CD4-positive, alpha-beta T cell (primary cell): ENCODE data around the gene TYSND1. TPM values are rescaled to one million over a fixed set of nuclear protein-coding genes. Genes with fewer than 3 reads are reported as not detected.

Source experiments
- ATAC-seq: fragments of 200-7000 bp; cut with Tn5 transposase; one replicate; pipeline ENCODE4 v1.10.0; 2022; ENCODE audit warnings: mild to moderate bottlenecking; ENCODE audit not compliant: poor library complexity
- CTCF ChIA-PET: fragments of 350-600 bp; sonication (Branson Sonifier 250); formaldehyde crosslinking; loops from one replicate; lab custom pipeline; 2021; ENCODE audit warnings: antibody characterized with exemption, inconsistent platforms; lab: Charles Lee
- POLR2A ChIA-PET: fragments of 350-600 bp; sonication (Branson Sonifier 250); formaldehyde crosslinking; loops from one replicate; lab custom pipeline; 2021; ENCODE audit warnings: antibody characterized with exemption, inconsistent platforms; lab: Charles Lee
- DNase-seq, 14 experiments: peaks; one replicate each; pipeline ENCODE4 v3.0.0-alpha.2; 2013 to 2020; ENCODE audit warnings: mixed read lengths in 2 of 14
- H3K27ac ChIP-seq, 2 donors: one replicate each; pipeline versions ENCODE4 v1.5.1 to v1.7.0; 2013; ENCODE audit warnings: low read length in 2 of 2, low read depth in 1 of 2, mild to moderate bottlenecking in 1 of 2
- H3K27me3 ChIP-seq, 2 experiments: 1 replicate in 1 of 2; 2 replicates in 1 of 2; pipeline versions ENCODE4 v1.6.1 to v1.7.0; 2013; ENCODE audit warnings: low read length in 2 of 2, control low read depth in 1 of 2, mild to moderate bottlenecking in 1 of 2, moderate library complexity in 1 of 2; ENCODE audit not compliant: insufficient read depth in 2 of 2, control insufficient read depth in 1 of 2
- H3K36me3 ChIP-seq: one replicate; pipeline ENCODE4 v1.6.1; 2013; ENCODE audit warnings: low read length, control low read depth; ENCODE audit not compliant: insufficient read depth
- H3K4me1 ChIP-seq: one replicate; pipeline ENCODE4 v1.6.1; 2013; ENCODE audit warnings: low read length, control low read depth; ENCODE audit not compliant: insufficient read depth
- H3K4me3 ChIP-seq: one replicate; pipeline ENCODE4 v1.5.1; 2013; ENCODE audit warnings: mild to moderate bottlenecking, low read length, moderate library complexity
- H3K9me3 ChIP-seq, 2 experiments: 1 replicate in 1 of 2; 2 replicates in 1 of 2; pipeline versions ENCODE4 v1.6.1 to v1.7.0; 2013; ENCODE audit warnings: low read length in 2 of 2, mild to moderate bottlenecking in 2 of 2, control low read depth in 1 of 2, moderate library complexity in 1 of 2; ENCODE audit not compliant: control insufficient read depth in 1 of 2, insufficient read depth in 1 of 2
- H3K27ac Mint-ChIP-seq: one replicate; pipeline ENCODE4 v1.8.0; 2020; ENCODE audit warnings: mixed read lengths
- H3K27me3 Mint-ChIP-seq: one replicate; pipeline ENCODE4 v1.8.0; 2021; ENCODE audit warnings: mixed read lengths
- H3K36me3 Mint-ChIP-seq: one replicate; pipeline ENCODE4 v1.8.0; 2021; ENCODE audit warnings: low read depth, mixed read lengths
- H3K4me1 Mint-ChIP-seq: one replicate; pipeline ENCODE4 v1.8.0; 2021; ENCODE audit warnings: low read depth, mixed read lengths
- H3K4me3 Mint-ChIP-seq: one replicate; pipeline ENCODE4 v1.8.0; 2020; ENCODE audit warnings: mild to moderate bottlenecking, mixed read lengths
- H3K9me3 Mint-ChIP-seq: one replicate; pipeline ENCODE4 v1.8.0; 2020; ENCODE audit warnings: mixed read lengths
- intact Hi-C, 2 experiments: fragments of 100-400 bp; cut with DNase I in 1 of 2; cut with micrococcal nuclease in 1 of 2; formaldehyde crosslinking; loops; one replicate each; pipeline versions ENCODE4 v1.15.1 to v1.9.0; 2023 to 2025; cut with DNase I, micrococcal nuclease
- total RNA-seq, 174 experiments: library from RNA in 2 of 174; stranded (reverse) in 2 of 174; gene quantifications; one replicate each; pipeline ENCODE4 v1.2.3 and lab custom pipeline; 2021 to 2026
- TF ChIP-seq, protein P1 (sequence below): fragments of 200-600 bp; IDR thresholded peaks from one replicate; pipeline ENCODE4 v1.8.0; 2022; ENCODE audit warnings: antibody characterized with exemption, mild to moderate bottlenecking

Gene TYSND1
- total RNA-seq, 2 experiments from 2014 or later = 12.6 to 13.0 TPM

DNA sequence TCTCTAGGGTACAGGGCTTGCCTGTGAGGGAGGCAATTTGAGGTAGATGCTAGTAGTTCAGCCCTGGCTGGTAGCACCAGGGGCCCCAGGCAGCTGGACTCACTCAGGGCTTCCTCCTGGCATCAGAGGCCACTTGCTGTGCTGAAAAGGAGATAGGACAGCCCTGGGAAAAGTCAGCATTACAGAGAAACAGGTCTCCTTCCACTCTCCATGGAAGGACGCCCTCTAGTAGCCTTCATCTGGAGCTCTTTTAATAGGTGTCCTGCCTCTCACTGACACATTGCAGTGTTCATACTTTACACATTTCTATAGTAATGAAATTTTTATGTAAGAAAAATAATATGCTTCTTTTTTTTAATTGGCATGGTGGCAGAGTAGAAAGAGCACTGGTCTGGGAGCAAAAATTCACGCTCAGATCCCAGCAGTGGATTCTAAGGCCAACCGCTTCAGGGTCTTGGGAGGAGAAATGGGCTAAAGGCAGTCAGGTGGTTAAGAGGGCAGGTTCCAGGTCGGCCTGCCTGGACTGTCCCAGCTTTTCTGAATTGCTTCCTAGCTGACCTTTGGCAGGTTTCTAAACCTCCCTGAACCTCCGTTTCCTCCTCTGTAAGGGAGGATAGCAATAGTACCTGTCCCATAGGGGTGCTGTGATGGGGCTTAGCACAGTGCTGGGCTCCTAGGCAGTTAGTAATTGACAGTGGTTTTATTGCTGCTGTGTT, 49.6 kb downstream of the TYSND1 start:
- peak overlapping the region; percentile 69 for H3K27ac Mint-ChIP-seq
- TF ChIP-seq, protein P1, sequence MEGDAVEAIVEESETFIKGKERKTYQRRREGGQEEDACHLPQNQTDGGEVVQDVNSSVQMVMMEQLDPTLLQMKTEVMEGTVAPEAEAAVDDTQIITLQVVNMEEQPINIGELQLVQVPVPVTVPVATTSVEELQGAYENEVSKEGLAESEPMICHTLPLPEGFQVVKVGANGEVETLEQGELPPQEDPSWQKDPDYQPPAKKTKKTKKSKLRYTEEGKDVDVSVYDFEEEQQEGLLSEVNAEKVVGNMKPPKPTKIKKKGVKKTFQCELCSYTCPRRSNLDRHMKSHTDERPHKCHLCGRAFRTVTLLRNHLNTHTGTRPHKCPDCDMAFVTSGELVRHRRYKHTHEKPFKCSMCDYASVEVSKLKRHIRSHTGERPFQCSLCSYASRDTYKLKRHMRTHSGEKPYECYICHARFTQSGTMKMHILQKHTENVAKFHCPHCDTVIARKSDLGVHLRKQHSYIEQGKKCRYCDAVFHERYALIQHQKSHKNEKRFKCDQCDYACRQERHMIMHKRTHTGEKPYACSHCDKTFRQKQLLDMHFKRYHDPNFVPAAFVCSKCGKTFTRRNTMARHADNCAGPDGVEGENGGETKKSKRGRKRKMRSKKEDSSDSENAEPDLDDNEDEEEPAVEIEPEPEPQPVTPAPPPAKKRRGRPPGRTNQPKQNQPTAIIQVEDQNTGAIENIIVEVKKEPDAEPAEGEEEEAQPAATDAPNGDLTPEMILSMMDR = no peak
- no peak for DNase-seq
- H3K27me3 Mint-ChIP-seq = no peaks in the 10 kb centered on the region
- no peak overlapping the region for H3K4me3 Mint-ChIP-seq
- intact Hi-C loops = no loop called here
- peaks cover 50% of the 10 kb centered on the region for H3K4me1 Mint-ChIP-seq
- no peak overlapping the region for H3K4me3 ChIP-seq
- CTCF ChIA-PET = interaction anchor here (1.9 kb wide), 1 partner anchor 19 kb away, joined by 5 read pairs; no protein-coding TSS in a partner anchor
- no peaks in the 10 kb centered on the region for H3K9me3 Mint-ChIP-seq
- POLR2A ChIA-PET = interaction anchor here (1.9 kb wide), 1 partner anchor 50 kb away, joined by 6 read pairs; the partner anchor contains the start of gene TYSND1
- peaks cover 61% of the 10 kb centered on the region for H3K36me3 Mint-ChIP-seq
- H3K27ac ChIP-seq = no peak overlapping the region
- H3K27me3 ChIP-seq = no peaks in the 10 kb centered on the region
- no peak for ATAC-seq
- H3K4me1 ChIP-seq = peaks cover 30% of the 10 kb centered on the region
- H3K9me3 ChIP-seq = no peaks in the 10 kb centered on the region
- peaks cover 55% of the 10 kb centered on the region for H3K36me3 ChIP-seq

- Histone ChIP-seq H3K4me3 (no peak overlapping the region), H3K36me3 (peaks cover 49% of the 10 kb centered on the region), H3K27ac (no peak overlapping the region), H3K9me3 (no peaks in the 10 kb centered on the region), H3K27me3 (no peaks in the 10 kb centered on the region), H3K4me1 (peaks cover 34% of the 10 kb centered on the region)
- Mint-ChIP-seq H3K27ac (peak overlapping the region; percentile 69), H3K36me3 (peaks cover 54% of the 10 kb centered on the region), H3K4me1 (peaks cover 55% of the 10 kb centered on the region), H3K27me3 (no peaks in the 10 kb centered on the region), H3K4me3 (peak overlapping the region; percentile 34), H3K9me3 (no peaks in the 10 kb centered on the region)
- intact Hi-C loops = no loop called here
- CTCF ChIA-PET = interaction anchor here (1.0 to 1.9 kb wide), 1 partner anchor 20 kb away, joined by 3 to 5 read pairs; no protein-coding TSS in a partner anchor
- ATAC-seq (no peak), DNase-seq (no peak)
- POLR2A ChIA-PET = interaction anchor here (1.9 kb wide), 1 partner anchor 51 kb away, joined by 6 read pairs; the partner anchor contains the start of gene TYSND1
- TF ChIP-seq, protein P1 = no peak
These were observed 50.3 kb downstream of the TYSND1 start for GRCh38 chr10:70096016-70096704.

GRCh38 chr10:70094250-70094649, 52.2 kb downstream of the TYSND1 start:
- DNase-seq = no peak
- no peaks in the 10 kb centered on the region for H3K27me3 Mint-ChIP-seq
- intact Hi-C loops = no loop called here
- no peaks in the 10 kb centered on the region for H3K9me3 Mint-ChIP-seq
- peaks cover 67% of the 10 kb centered on the region for H3K4me1 Mint-ChIP-seq
- Histone ChIP-seq H3K9me3 (no peaks in the 10 kb centered on the region), H3K27me3 (no peaks in the 10 kb centered on the region), H3K36me3 (peaks cover 33% of the 10 kb centered on the region), H3K4me3 (peak overlapping the region; percentile 49), H3K27ac (no peak overlapping the region), H3K4me1 (peaks cover 34% of the 10 kb centered on the region)
- H3K27ac Mint-ChIP-seq = peak overlapping the region; percentile 61
- no peak for ATAC-seq
- ChIA-PET POLR2A (interaction anchor here (0.9 to 3.1 kb wide), 5 partner anchors 19 to 1194 kb away, joined by 3 to 61 read pairs (median 5); partner anchors contain the start of genes PPA1 and TYSND1), CTCF (no interaction called here)
- peaks cover 35% of the 10 kb centered on the region for H3K36me3 Mint-ChIP-seq
- peak overlapping the region; percentile 36 for H3K4me3 Mint-ChIP-seq
- TF ChIP-seq, protein P1 = no peak
